ENCODE results near the gene LLGL1. TPM values are rescaled to one million over a fixed set of nuclear protein-coding genes. Genes with fewer than 3 reads are reported as not detected.

LLGL1 gene
- total RNA-seq, 1 experiment from 2014 or later: 65.0 TPM

GRCh38 chr17:18191967-18192366 lies 33.5 kb upstream of the LLGL1 start:
- Histone ChIP-seq H4K20me1 (ENCODE audit: control insufficient read depth, insufficient read depth, insufficient read length) (no peaks in the 10 kb centered on the region), H4K91ac (ENCODE audit: insufficient read length, low read depth, low read length) (no peak overlapping the region), H2BK5ac (ENCODE audit: insufficient read length, low read length) (no peak overlapping the region), H3K4ac (ENCODE audit: low read depth, low read length) (no peak overlapping the region), H4K5ac (ENCODE audit: insufficient read length, low read depth, low read length) (no peak overlapping the region), H3K27me3 (ENCODE audit: insufficient read depth, low read length) (no peaks in the 10 kb centered on the region), H3K4me2 (ENCODE audit: insufficient read depth, insufficient read length, low read length) (no peak overlapping the region), H3T11ph (ENCODE audit: low read length) (no peak overlapping the region), H2AFZ (ENCODE audit: low read length) (no peak overlapping the region), H3K9ac (ENCODE audit: extremely low read depth, insufficient read length, low read length) (no peak overlapping the region), H3K18ac (ENCODE audit: insufficient read length, low read depth, low read length) (no peak overlapping the region), H2BK120ac (ENCODE audit: low read depth, low read length, poor library complexity, severe bottlenecking) (no peak overlapping the region), H3K4me1 (ENCODE audit: insufficient read depth, low read length) (no peaks in the 10 kb centered on the region; the same call in 1 of the 2 replicates), H4K8ac (replicated peaks; ENCODE audit: insufficient read length, low read depth, low read length) (no peak overlapping the region), H3K79me1 (ENCODE audit: insufficient read depth, low read depth, low read length, poor library complexity, severe bottlenecking) (peaks cover 18% of the 10 kb centered on the region), H3K27ac (ENCODE audit: insufficient read length, low read depth, low read length) (no peak overlapping the region), H2BK15ac (ENCODE audit: low read depth, low read length) (no peak overlapping the region), H3K56ac (ENCODE audit: insufficient read length, low read depth, low read length) (no peak overlapping the region), H3K9me3 (ENCODE audit: control insufficient read depth, low read depth, low read length) (no peaks in the 10 kb centered on the region), H2AK5ac (ENCODE audit: insufficient read length, low read length) (no peak overlapping the region), H3K14ac (ENCODE audit: insufficient read depth, low read length) (no peak overlapping the region), H3K79me2 (ENCODE audit: insufficient read depth, low read length) (peaks cover 32% of the 10 kb centered on the region; the same call in 1 of the 2 replicates), H3K23me2 (ENCODE audit: insufficient read length, low read depth, low read length, poor library complexity, severe bottlenecking) (no peaks in the 10 kb centered on the region), H3K23ac (ENCODE audit: insufficient read length, low read depth, low read length) (no peak overlapping the region), H2BK12ac (ENCODE audit: insufficient read length, low read depth, low read length) (no peak overlapping the region), H2BK20ac (ENCODE audit: low read depth, low read length, poor library complexity, severe bottlenecking) (no peak overlapping the region)
- Mint-ChIP-seq H3K36me3 (ENCODE audit: insufficient read depth in 1 of 3, low read depth in 3 of 3) (peaks cover 29 to 73% (median 57%) of the 10 kb centered on the region in 3 experiments), H3K9me3 (no peaks in the 10 kb centered on the region), H3K27me3 (ENCODE audit: low read depth) (no peaks in the 10 kb centered on the region), H3K27ac (peak overlapping the region in 1 of 3 experiments; percentile 34; a peak in 1 of 7 replicates), H3K4me1 (peaks cover 17 to 21% of the 10 kb centered on the region in 2 experiments), H3K4me3 (no peak overlapping the region)
- TF ChIP-seq, protein P1, sequence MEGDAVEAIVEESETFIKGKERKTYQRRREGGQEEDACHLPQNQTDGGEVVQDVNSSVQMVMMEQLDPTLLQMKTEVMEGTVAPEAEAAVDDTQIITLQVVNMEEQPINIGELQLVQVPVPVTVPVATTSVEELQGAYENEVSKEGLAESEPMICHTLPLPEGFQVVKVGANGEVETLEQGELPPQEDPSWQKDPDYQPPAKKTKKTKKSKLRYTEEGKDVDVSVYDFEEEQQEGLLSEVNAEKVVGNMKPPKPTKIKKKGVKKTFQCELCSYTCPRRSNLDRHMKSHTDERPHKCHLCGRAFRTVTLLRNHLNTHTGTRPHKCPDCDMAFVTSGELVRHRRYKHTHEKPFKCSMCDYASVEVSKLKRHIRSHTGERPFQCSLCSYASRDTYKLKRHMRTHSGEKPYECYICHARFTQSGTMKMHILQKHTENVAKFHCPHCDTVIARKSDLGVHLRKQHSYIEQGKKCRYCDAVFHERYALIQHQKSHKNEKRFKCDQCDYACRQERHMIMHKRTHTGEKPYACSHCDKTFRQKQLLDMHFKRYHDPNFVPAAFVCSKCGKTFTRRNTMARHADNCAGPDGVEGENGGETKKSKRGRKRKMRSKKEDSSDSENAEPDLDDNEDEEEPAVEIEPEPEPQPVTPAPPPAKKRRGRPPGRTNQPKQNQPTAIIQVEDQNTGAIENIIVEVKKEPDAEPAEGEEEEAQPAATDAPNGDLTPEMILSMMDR (conservative IDR thresholded peaks at IDR 0.05): peak; percentile 62
- no CpG with 5 or more reads among the region's 2 CpGs for WGBS (ENCODE audit: extremely low coverage, insufficient read length, low lambda C conversion rate)
- DNase-seq: peak; percentile 48

Data from H9 (cell line).